Measurements from ENCODE around the gene DNAH10. TPM values are rescaled to one million over a fixed set of nuclear protein-coding genes. Genes with fewer than 3 reads are reported as not detected.

The DNAH10 gene
- total RNA-seq, 1 experiment from 2014 or later: 0.14 TPM

- Mint-ChIP-seq H3K4me1 (ENCODE audit: low read depth, unreplicated experiment) (no peaks in the 10 kb centered on the region), H3K27me3 (ENCODE audit: unreplicated experiment) (peaks cover 55% of the 10 kb centered on the region), H3K36me3 (ENCODE audit: insufficient read depth, unreplicated experiment) (no peaks in the 10 kb centered on the region), H3K9me3 (ENCODE audit: low read depth, unreplicated experiment) (peaks cover 5% of the 10 kb centered on the region), H3K27ac (ENCODE audit: unreplicated experiment) (no peak overlapping the region), H3K4me3 (ENCODE audit: low read depth, unreplicated experiment) (no peak overlapping the region)
- DNase-seq: no peak
- no TSS peak for BruUV-seq (replicated peaks)
- CTCF ChIA-PET: no interaction called here
- TF ChIP-seq, protein P1, sequence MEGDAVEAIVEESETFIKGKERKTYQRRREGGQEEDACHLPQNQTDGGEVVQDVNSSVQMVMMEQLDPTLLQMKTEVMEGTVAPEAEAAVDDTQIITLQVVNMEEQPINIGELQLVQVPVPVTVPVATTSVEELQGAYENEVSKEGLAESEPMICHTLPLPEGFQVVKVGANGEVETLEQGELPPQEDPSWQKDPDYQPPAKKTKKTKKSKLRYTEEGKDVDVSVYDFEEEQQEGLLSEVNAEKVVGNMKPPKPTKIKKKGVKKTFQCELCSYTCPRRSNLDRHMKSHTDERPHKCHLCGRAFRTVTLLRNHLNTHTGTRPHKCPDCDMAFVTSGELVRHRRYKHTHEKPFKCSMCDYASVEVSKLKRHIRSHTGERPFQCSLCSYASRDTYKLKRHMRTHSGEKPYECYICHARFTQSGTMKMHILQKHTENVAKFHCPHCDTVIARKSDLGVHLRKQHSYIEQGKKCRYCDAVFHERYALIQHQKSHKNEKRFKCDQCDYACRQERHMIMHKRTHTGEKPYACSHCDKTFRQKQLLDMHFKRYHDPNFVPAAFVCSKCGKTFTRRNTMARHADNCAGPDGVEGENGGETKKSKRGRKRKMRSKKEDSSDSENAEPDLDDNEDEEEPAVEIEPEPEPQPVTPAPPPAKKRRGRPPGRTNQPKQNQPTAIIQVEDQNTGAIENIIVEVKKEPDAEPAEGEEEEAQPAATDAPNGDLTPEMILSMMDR (IDR thresholded peaks at IDR 0.05; ENCODE audit: unreplicated experiment): no peak
- intact Hi-C loops (cut with micrococcal nuclease; ENCODE audit: unreplicated experiment): no loop called here
These were observed 60.7 kb downstream of the DNAH10 start for GRCh38 chr12:123822804-123823203.

GRCh38 chr12:123828120-123828519 lies 66.0 kb downstream of the DNAH10 start:
- CTCF ChIA-PET: interaction anchor here (0.6 kb wide), 1 partner anchor 18 kb away, joined by 3 read pairs; no protein-coding TSS in a partner anchor
- Mint-ChIP-seq H3K27me3 (ENCODE audit: unreplicated experiment) (peaks cover 27% of the 10 kb centered on the region), H3K4me1 (ENCODE audit: low read depth, unreplicated experiment) (no peaks in the 10 kb centered on the region), H3K36me3 (ENCODE audit: insufficient read depth, unreplicated experiment) (no peaks in the 10 kb centered on the region), H3K9me3 (ENCODE audit: low read depth, unreplicated experiment) (peaks cover 13% of the 10 kb centered on the region), H3K4me3 (ENCODE audit: low read depth, unreplicated experiment) (no peak overlapping the region), H3K27ac (ENCODE audit: unreplicated experiment) (no peak overlapping the region)
- no TSS peak for BruUV-seq (replicated peaks)
- no peak for DNase-seq
- intact Hi-C loops (cut with micrococcal nuclease; ENCODE audit: unreplicated experiment): no loop called here
- TF ChIP-seq, protein P1 (IDR thresholded peaks at IDR 0.05; ENCODE audit: unreplicated experiment): no peak

DNA sequence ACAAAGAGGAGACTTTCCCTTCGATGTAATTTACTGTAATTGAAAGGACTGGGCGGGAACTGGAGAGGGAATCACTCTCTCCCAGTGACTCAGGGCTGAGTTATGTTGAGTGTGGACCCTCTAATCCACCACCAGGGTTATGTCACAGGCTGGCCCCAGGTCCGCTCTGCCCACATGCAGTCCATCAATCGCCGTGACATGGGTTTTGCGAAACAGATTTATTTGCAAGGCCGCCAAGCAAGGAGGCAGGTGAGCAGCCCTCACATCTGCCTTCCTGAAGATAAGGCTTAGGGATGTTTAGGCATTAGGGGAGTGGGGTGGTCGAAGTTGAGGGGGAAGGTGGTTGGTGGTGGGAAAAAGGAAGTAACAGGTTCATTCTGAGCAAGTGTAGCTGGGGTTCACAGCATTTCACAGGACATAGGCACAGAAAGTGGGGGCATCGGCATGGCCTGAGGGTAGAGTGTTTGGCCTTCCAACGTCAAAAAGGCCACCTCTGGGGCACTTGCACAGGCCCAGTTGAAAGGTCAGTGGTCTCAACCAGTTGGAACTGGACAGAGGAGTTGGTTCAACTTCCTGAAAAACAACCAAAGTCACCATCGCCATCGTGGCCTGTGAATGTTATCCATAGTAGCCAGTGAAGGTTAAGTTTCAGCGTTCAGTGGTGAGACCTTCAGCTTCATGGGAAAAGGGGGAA lies 66.9 kb downstream of the DNAH10 start:
- no peak overlapping the region for H3K27ac Mint-ChIP-seq (ENCODE audit: unreplicated experiment)
- H3K27me3 Mint-ChIP-seq (ENCODE audit: unreplicated experiment): peaks cover 19% of the 10 kb centered on the region
- no peaks in the 10 kb centered on the region for H3K36me3 Mint-ChIP-seq (ENCODE audit: insufficient read depth, unreplicated experiment)
- CTCF ChIA-PET: no interaction called here
- TF ChIP-seq, protein P1 (IDR thresholded peaks at IDR 0.05; ENCODE audit: unreplicated experiment): no peak
- DNase-seq: no peak
- intact Hi-C loops (cut with micrococcal nuclease; ENCODE audit: unreplicated experiment): no loop called here
- no peak overlapping the region for H3K4me3 Mint-ChIP-seq (ENCODE audit: low read depth, unreplicated experiment)
- no TSS peak for BruUV-seq (replicated peaks)
- H3K9me3 Mint-ChIP-seq (ENCODE audit: low read depth, unreplicated experiment): peaks cover 17% of the 10 kb centered on the region
- H3K4me1 Mint-ChIP-seq (ENCODE audit: low read depth, unreplicated experiment): no peaks in the 10 kb centered on the region

DNA sequence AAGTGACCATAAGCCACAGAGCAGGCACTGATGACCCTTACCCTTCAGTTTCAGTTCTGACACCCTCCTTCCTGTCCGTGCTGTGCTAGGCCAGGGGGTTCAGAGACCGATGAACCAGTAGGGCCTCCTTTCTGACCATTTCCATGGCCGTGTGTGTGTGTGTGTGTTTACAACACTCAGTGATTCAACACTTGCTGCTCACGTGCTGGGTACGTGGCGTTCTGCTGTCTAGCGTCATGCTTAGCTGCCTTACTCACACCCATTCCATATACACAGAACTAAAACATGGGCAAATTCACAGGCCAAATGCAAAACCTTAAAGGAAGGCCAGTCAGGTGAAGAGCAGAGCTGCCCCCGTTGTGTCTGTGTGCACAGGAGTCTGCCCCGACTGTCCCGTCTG lies 67.5 kb downstream of the DNAH10 start:
- BruUV-seq (replicated peaks): no TSS peak
- CTCF ChIA-PET: no interaction called here
- peaks cover 18% of the 10 kb centered on the region for H3K9me3 Mint-ChIP-seq (ENCODE audit: low read depth, unreplicated experiment)

More for the DNA sequence above, 67.5 kb downstream of the DNAH10 start:
- intact Hi-C loops (cut with micrococcal nuclease; ENCODE audit: unreplicated experiment): no loop called here
- H3K27me3 Mint-ChIP-seq (ENCODE audit: unreplicated experiment): peaks cover 19% of the 10 kb centered on the region
- no peaks in the 10 kb centered on the region for H3K4me1 Mint-ChIP-seq (ENCODE audit: low read depth, unreplicated experiment)
- H3K36me3 Mint-ChIP-seq (ENCODE audit: insufficient read depth, unreplicated experiment): no peaks in the 10 kb centered on the region
- no peak overlapping the region for H3K4me3 Mint-ChIP-seq (ENCODE audit: low read depth, unreplicated experiment)
- no peak overlapping the region for H3K27ac Mint-ChIP-seq (ENCODE audit: unreplicated experiment)
- TF ChIP-seq, protein P1 (IDR thresholded peaks at IDR 0.05; ENCODE audit: unreplicated experiment): no peak
- DNase-seq: no peak

Data from Calu3 (cell line).